Activated T-cell treated with anti-CD3 and anti-CD28 coated beads, Interleukin-2, amount 50 U/mL, for 72 hours (primary cell): ENCODE data around the gene MEF2D. TPM values are rescaled to one million over a fixed set of nuclear protein-coding genes. Genes with fewer than 3 reads are reported as not detected.

Experiments used
- ATAC-seq, 2 donors: fragments of 150-1000 bp; cut with Tn5 transposase; replicated peaks in 1 of 2; 2 replicates each; pipeline ENCODE4 v1.10.0; 2021; ENCODE audit warnings: moderate library complexity in 2 of 2, mild to moderate bottlenecking in 1 of 2
- DNase-seq, 2 donors: peaks; one replicate each; pipeline ENCODE4 v3.0.0; 2021 to 2022; ENCODE audit warnings: mixed read lengths in 1 of 2
- H3K27ac Mint-ChIP-seq: one replicate; pipeline ENCODE4 v1.8.0; 2022; ENCODE audit warnings: mild to moderate bottlenecking, moderate library complexity, mixed read lengths
- H3K27me3 Mint-ChIP-seq: one replicate; pipeline ENCODE4 v1.8.0; 2022; ENCODE audit warnings: low read depth, mixed read lengths
- H3K36me3 Mint-ChIP-seq, 2 donors: one replicate each; pipeline ENCODE4 v1.8.0; 2022; ENCODE audit warnings: mixed read lengths in 2 of 2, mild to moderate bottlenecking in 1 of 2; ENCODE audit not compliant: insufficient read depth in 2 of 2
- H3K4me1 Mint-ChIP-seq: one replicate; pipeline ENCODE4 v1.8.0; 2022; ENCODE audit warnings: low read depth, mixed read lengths
- H3K4me3 Mint-ChIP-seq, 2 donors: one replicate each; pipeline ENCODE4 v1.8.0; 2022; ENCODE audit warnings: mild to moderate bottlenecking in 2 of 2, mixed read lengths in 2 of 2, moderate library complexity in 2 of 2
- H3K9me3 Mint-ChIP-seq, 2 donors: one replicate each; pipeline ENCODE4 v1.8.0; 2022; ENCODE audit warnings: mixed read lengths in 2 of 2
- total RNA-seq, 2 donors: library from RNA; stranded (reverse); gene quantifications; one replicate each; pipeline ENCODE4 v1.2.3, GENCODE V29; 2022

The MEF2D gene
- total RNA-seq, 2 donors from 2014 or later: 73.3 to 86.8 TPM

- peak overlapping the region; percentile 49 for H3K27ac Mint-ChIP-seq
- peak overlapping the region; percentile 80 to 91 for H3K4me3 Mint-ChIP-seq
- peaks cover 76% of the 10 kb centered on the region for H3K4me1 Mint-ChIP-seq
- H3K9me3 Mint-ChIP-seq: no peaks in the 10 kb centered on the region
- ATAC-seq (no peak), DNase-seq (peak in 1 of 2 donors; percentile 50)
- H3K36me3 Mint-ChIP-seq: peaks cover 8% of the 10 kb centered on the region in 2 donors
- no peaks in the 10 kb centered on the region for H3K27me3 Mint-ChIP-seq
Measured at GRCh38 chr1:156496211-156496761, 4.3 kb downstream of the MEF2D start.

GRCh38 chr1:156495401-156496140 is 5.0 kb downstream of the MEF2D start:
- Mint-ChIP-seq H3K27ac (peak overlapping the region; percentile 68), H3K27me3 (no peaks in the 10 kb centered on the region), H3K4me3 (peak overlapping the region; percentile 80 to 91), H3K4me1 (peaks cover 83% of the 10 kb centered on the region), H3K36me3 (peaks cover 7 to 8% of the 10 kb centered on the region in 2 donors), H3K9me3 (no peaks in the 10 kb centered on the region)
- ATAC-seq (no peak), DNase-seq (no peak)

GRCh38 chr1:156494309-156494895 is 6.2 kb downstream of the MEF2D start:
- Mint-ChIP-seq H3K36me3 (peaks cover 5 to 8% of the 10 kb centered on the region in 2 donors), H3K27ac (peak overlapping the region; percentile 26), H3K9me3 (no peaks in the 10 kb centered on the region), H3K4me1 (peaks cover 95% of the 10 kb centered on the region), H3K27me3 (no peaks in the 10 kb centered on the region), H3K4me3 (no peak overlapping the region)
- DNase-seq: no peak
- ATAC-seq: no peak

DNA sequence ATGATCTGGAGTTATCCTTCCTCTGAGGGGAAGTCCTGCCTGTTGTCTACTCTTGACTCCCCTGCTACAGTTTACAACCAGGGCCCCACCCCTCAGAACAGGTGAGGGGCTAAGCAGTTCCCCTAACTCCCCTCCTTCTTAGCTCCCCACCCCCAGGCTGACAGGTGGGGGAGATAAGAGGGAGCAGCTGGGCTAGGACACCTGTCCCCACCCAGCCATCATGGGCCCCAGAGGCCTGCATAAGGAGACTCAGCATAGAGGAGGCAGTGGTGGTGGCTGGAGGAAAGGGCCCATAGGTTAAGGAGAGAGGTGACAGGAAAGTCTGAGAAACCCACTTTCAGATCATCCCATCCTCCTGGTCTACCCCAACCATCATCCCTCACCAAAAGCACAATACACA is 6.8 kb downstream of the MEF2D start:
- peak overlapping the region; percentile 26 for H3K27ac Mint-ChIP-seq
- no peak for DNase-seq
- H3K36me3 Mint-ChIP-seq: peaks cover 5 to 8% of the 10 kb centered on the region in 2 donors
- peaks cover 96% of the 10 kb centered on the region for H3K4me1 Mint-ChIP-seq
- no peaks in the 10 kb centered on the region for H3K27me3 Mint-ChIP-seq
- ATAC-seq: no peak
- peak overlapping the region; percentile 37 to 46 for H3K4me3 Mint-ChIP-seq
- H3K9me3 Mint-ChIP-seq: no peaks in the 10 kb centered on the region

DNA sequence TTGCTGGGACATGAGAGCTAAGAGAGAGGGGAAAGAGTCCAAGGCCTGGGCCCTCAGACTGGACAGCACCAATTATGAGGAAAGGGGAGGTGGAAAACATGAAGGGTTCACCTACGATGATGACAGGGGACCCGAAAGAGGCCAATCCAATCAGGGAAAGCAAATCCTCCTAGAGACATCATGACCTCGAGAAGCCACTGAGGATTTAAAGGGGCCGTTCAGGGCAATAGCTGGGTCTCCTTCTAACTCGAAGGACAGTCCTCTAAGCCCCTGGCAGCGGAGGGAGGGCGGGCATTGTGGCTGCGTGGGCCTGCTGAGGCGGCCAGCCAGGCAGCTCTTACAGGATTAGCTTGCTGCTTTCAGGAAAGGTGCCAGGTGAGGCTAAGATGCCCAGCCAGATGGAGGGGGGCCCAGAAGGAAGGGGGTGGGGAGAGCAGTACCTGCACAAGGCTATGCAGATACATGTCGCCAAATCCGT is 7.4 kb downstream of the MEF2D start:
- Mint-ChIP-seq H3K4me3 (peak overlapping the region; percentile 70 to 73), H3K36me3 (peaks cover 5 to 8% of the 10 kb centered on the region in 2 donors), H3K27ac (peak overlapping the region; percentile 72), H3K27me3 (no peaks in the 10 kb centered on the region), H3K9me3 (no peaks in the 10 kb centered on the region), H3K4me1 (peaks cover 96% of the 10 kb centered on the region)
- ATAC-seq (no peak), DNase-seq (no peak)

DNA sequence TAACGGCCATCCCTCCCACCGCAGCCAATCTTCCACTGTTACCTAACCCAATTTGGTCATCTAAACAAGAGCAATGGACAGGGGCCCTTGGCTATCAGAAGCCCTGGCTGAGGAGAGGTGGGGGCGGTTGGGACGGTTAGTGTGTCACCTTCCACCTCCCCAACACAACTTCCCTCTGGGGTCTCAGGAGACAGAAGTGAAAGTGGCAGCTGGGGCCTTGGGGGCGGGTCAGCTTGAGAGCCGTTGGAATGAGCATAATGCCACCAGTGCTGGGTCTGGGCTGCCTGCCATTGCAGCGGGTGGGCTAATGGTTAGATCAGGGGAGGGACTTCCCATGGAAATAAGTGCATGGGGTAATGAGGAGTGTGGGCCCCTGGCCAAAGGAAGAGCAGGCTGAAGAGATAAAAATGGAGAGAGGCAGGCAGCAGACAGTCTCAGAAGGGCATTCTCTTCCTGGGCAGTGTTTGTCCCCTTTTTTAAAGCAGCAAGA is 7.9 kb downstream of the MEF2D start:
- H3K27ac Mint-ChIP-seq: peak overlapping the region; percentile 72
- H3K4me3 Mint-ChIP-seq: peak overlapping the region; percentile 70 to 73
- no peak for ATAC-seq
- no peaks in the 10 kb centered on the region for H3K9me3 Mint-ChIP-seq
- peaks cover 5 to 10% of the 10 kb centered on the region in 2 donors for H3K36me3 Mint-ChIP-seq
- no peaks in the 10 kb centered on the region for H3K27me3 Mint-ChIP-seq
- peaks cover 96% of the 10 kb centered on the region for H3K4me1 Mint-ChIP-seq
- DNase-seq: no peak

DNA sequence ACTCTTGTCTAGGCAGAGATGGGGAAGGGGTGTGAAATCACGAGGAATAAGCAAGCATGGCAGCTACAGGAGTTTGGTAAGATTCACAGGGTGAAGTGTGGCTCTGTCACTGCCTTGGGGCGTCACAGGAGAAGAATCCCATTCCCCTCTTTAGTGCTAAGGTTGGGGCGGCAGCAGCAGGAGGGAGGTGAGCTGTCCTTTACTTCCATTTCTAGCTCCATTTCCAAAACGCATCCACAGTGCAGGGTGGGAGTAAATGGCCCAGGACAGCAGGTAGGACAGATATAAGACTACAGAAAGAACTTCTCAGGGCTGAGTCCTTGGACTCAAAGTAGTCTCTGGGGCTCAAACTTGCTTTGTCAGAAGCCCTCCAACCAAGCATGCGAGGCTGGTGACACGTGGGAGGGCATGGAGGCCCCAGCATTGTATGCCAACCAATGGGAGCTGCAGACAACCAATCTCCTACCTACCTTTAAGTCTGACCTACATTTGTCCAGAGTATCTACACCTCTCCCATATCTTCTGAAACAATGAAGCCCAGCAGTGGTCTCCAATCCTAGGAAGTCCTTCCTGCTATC is 8.5 kb downstream of the MEF2D start:
- H3K4me1 Mint-ChIP-seq: peaks cover 96% of the 10 kb centered on the region
- H3K36me3 Mint-ChIP-seq: peaks cover 5 to 10% of the 10 kb centered on the region in 2 donors
- H3K9me3 Mint-ChIP-seq: no peaks in the 10 kb centered on the region
- ATAC-seq (no peak), DNase-seq (no peak)
- peak overlapping the region; percentile 72 for H3K27ac Mint-ChIP-seq
- no peaks in the 10 kb centered on the region for H3K27me3 Mint-ChIP-seq
- peak overlapping the region; percentile 70 to 73 for H3K4me3 Mint-ChIP-seq

- DNase-seq (no peak), ATAC-seq (no peak)
- Mint-ChIP-seq H3K27me3 (no peaks in the 10 kb centered on the region), H3K36me3 (peaks cover 3 to 12% of the 10 kb centered on the region in 2 donors), H3K4me3 (peak overlapping the region; percentile 69 to 81), H3K4me1 (peaks cover 96% of the 10 kb centered on the region), H3K27ac (no peak overlapping the region), H3K9me3 (peaks cover 0 to 1% of the 10 kb centered on the region in 2 donors)
Measured at GRCh38 chr1:156491151-156491949, 9.2 kb downstream of the MEF2D start.

- no peak for ATAC-seq
- Mint-ChIP-seq H3K27ac (peak overlapping the region; percentile 2), H3K27me3 (no peaks in the 10 kb centered on the region), H3K4me3 (peak overlapping the region; percentile 81 to 85), H3K9me3 (peaks cover 0 to 2% of the 10 kb centered on the region in 2 donors), H3K4me1 (peaks cover 94% of the 10 kb centered on the region), H3K36me3 (peaks cover 4 to 9% of the 10 kb centered on the region in 2 donors)
- no peak for DNase-seq
Measured at GRCh38 chr1:156490401-156491032, 10.1 kb downstream of the MEF2D start.

GRCh38 chr1:156489935-156490293 is 10.7 kb downstream of the MEF2D start:
- peaks cover 90% of the 10 kb centered on the region for H3K4me1 Mint-ChIP-seq
- ATAC-seq (no peak), DNase-seq (no peak)
- H3K27ac Mint-ChIP-seq: peak overlapping the region; percentile 71
- no peaks in the 10 kb centered on the region for H3K27me3 Mint-ChIP-seq
- peaks cover 0 to 2% of the 10 kb centered on the region in 2 donors for H3K9me3 Mint-ChIP-seq
- H3K36me3 Mint-ChIP-seq: peaks cover 2 to 6% of the 10 kb centered on the region in 2 donors
- H3K4me3 Mint-ChIP-seq: peak overlapping the region; percentile 81 to 85

- peaks cover 2 to 6% of the 10 kb centered on the region in 2 donors for H3K36me3 Mint-ChIP-seq
- peaks cover 0 to 2% of the 10 kb centered on the region in 2 donors for H3K9me3 Mint-ChIP-seq
- no peaks in the 10 kb centered on the region for H3K27me3 Mint-ChIP-seq
- ATAC-seq: peak; percentile 16 to 19
- peaks cover 93% of the 10 kb centered on the region for H3K4me1 Mint-ChIP-seq
- peak overlapping the region; percentile 81 to 85 for H3K4me3 Mint-ChIP-seq
- peak overlapping the region; percentile 71 for H3K27ac Mint-ChIP-seq
- peak; percentile 49 to 53 for DNase-seq
Measured at GRCh38 chr1:156489166-156489934, 11.2 kb downstream of the MEF2D start.
